Measurements from ENCODE around the gene NFASC.

The NFASC gene

DNA sequence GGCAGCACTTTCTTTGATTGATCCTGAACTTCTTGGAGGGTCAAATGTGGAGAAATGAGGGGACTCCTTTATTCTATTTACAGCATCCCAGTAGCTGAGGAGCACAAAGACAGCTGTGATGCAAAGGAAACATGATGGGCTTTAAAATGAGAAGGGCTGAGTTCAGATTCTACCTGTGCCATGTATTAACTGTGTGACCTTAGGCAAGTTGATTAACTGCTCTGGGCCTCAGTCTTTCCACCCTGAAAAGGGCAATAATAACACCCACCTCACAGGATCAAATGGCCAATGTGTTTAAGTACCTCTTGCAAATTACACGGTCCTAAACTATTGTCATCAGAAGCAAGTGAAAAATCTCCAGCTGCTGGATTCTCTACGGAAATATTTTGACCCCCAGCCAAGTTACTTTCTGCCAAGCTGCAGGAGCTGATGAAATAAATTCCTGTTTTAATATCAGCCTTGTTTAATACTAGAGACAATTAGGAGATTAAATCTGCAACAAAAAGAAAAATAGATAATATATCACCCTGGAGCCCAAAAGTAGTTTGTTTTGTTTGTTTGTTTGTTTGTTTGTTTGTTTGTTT lies 197.9 kb downstream of the NFASC start:
- no peak overlapping the region for H3K4me3 ChIP-seq (ENCODE audit: insufficient read depth, low read depth, low read length)
- WGBS, 2 experiments: 95 to 99% methylated on average over 2 of the region's 2 CpGs
- H3K9me3 ChIP-seq (ENCODE audit: control insufficient read depth, low read length): no peaks in the 10 kb centered on the region
- H3K4me1 ChIP-seq (ENCODE audit: control insufficient read depth, insufficient read depth, low read length): no peaks in the 10 kb centered on the region
- peaks cover 8% of the 10 kb centered on the region for H3K36me3 ChIP-seq (ENCODE audit: control insufficient read depth, insufficient read depth, low read length)
- H3K27me3 ChIP-seq (ENCODE audit: control insufficient read depth, insufficient read depth, low read length, poor library complexity, severe bottlenecking): no peaks in the 10 kb centered on the region
- no peak overlapping the region for H3K27ac ChIP-seq (ENCODE audit: insufficient read depth, low read depth, low read length, poor library complexity, severe bottlenecking)

DNA sequence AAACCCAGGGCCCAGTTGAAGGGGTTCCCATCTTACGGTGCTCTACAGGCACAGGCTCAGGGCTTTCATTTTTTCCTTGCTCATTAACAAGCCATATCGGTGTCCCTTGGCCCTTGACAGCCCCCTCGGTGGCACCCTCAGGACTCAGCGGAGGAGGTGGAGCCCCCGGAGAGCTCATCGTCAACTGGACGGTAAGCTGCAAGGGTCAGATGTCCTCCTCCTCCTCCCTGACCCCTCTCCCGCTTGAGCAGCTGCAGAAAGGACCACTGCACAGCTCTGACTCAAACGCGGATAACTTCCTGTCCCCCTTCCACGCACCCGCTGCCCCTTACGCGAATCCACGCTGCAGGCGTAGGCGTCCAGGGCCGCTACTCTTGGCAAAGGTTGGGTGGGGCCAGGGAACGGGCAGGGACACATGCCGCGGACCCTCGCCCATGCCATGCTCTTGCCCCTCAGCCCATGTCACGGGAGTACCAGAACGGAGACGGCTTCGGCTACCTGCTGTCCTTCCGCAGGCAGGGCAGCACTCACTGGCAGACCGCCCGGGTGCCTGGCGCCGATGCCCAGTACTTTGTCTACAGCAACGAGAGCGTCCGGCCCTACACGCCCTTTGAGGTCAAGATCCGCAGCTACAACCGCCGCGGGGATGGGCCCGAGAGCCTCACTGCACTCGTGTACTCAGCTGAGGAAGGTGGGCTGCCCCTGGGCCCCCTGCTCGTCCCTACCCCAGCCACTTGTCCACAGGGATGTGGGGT lies 198.9 kb downstream of the NFASC start:
- 94 to 95% methylated on average over 42 of the region's 42 CpGs for WGBS, 2 experiments
- Histone ChIP-seq H3K36me3 (ENCODE audit: control insufficient read depth, insufficient read depth, low read length) (peaks cover 7% of the 10 kb centered on the region), H3K4me1 (ENCODE audit: control insufficient read depth, insufficient read depth, low read length) (no peaks in the 10 kb centered on the region), H3K27me3 (ENCODE audit: control insufficient read depth, insufficient read depth, low read length, poor library complexity, severe bottlenecking) (no peaks in the 10 kb centered on the region), H3K4me3 (ENCODE audit: insufficient read depth, low read depth, low read length) (no peak overlapping the region), H3K9me3 (ENCODE audit: control insufficient read depth, low read length) (no peaks in the 10 kb centered on the region), H3K27ac (ENCODE audit: insufficient read depth, low read depth, low read length, poor library complexity, severe bottlenecking) (no peak overlapping the region)

DNA sequence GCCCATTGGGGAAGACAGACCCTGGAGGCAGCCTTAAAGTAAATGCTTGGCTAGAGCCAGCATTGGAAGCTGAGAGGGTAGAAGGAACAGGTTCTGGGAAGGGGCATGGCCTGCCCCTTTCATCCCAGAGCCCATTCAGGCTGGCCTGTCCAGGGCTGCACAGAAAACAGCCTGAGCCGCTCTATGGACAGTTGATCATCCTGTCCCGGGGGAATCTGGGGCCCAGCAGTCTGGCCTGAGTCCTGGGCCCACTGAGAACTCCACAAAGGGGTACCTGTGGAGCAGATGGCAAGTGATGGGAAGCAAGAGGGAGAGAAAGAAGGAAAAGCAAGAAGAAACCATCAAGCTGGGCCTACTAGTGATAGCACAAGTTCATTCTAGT lies 200.4 kb downstream of the NFASC start:
- no peaks in the 10 kb centered on the region for H3K4me1 ChIP-seq (ENCODE audit: control insufficient read depth, insufficient read depth, low read length)
- H3K36me3 ChIP-seq (ENCODE audit: control insufficient read depth, insufficient read depth, low read length): no peaks in the 10 kb centered on the region
- WGBS, 2 experiments: 92 to 97% methylated on average over 2 of the region's 2 CpGs
- H3K9me3 ChIP-seq (ENCODE audit: control insufficient read depth, low read length): no peaks in the 10 kb centered on the region
- no peak overlapping the region for H3K27ac ChIP-seq (ENCODE audit: insufficient read depth, low read depth, low read length, poor library complexity, severe bottlenecking)
- H3K4me3 ChIP-seq (ENCODE audit: insufficient read depth, low read depth, low read length): no peak overlapping the region
- no peaks in the 10 kb centered on the region for H3K27me3 ChIP-seq (ENCODE audit: control insufficient read depth, insufficient read depth, low read length, poor library complexity, severe bottlenecking)

DNA sequence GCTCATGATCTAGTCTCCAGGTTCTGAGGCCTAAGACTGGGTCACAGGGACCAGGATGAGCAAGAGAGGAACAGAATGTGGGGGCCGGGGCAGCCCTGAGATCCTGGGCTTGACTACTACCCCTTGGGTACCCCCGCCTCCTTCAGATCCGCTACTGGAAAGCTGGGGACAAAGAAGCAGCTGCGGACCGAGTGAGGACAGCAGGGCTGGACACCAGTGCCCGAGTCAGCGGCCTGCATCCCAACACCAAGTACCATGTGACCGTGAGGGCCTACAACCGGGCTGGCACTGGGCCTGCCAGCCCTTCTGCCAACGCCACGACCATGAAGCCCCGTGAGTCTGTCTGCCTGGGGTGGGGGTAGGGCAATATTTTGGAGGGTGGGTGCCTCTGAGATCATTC lies 201.1 kb downstream of the NFASC start:
- Histone ChIP-seq H3K36me3 (ENCODE audit: control insufficient read depth, insufficient read depth, low read length) (no peaks in the 10 kb centered on the region), H3K4me3 (ENCODE audit: insufficient read depth, low read depth, low read length) (no peak overlapping the region), H3K4me1 (ENCODE audit: control insufficient read depth, insufficient read depth, low read length) (no peaks in the 10 kb centered on the region), H3K27ac (ENCODE audit: insufficient read depth, low read depth, low read length, poor library complexity, severe bottlenecking) (no peak overlapping the region), H3K27me3 (ENCODE audit: control insufficient read depth, insufficient read depth, low read length, poor library complexity, severe bottlenecking) (no peaks in the 10 kb centered on the region), H3K9me3 (ENCODE audit: control insufficient read depth, low read length) (no peaks in the 10 kb centered on the region)
- 91 to 93% methylated on average over 12 of the region's 12 CpGs for WGBS, 2 experiments

DNA sequence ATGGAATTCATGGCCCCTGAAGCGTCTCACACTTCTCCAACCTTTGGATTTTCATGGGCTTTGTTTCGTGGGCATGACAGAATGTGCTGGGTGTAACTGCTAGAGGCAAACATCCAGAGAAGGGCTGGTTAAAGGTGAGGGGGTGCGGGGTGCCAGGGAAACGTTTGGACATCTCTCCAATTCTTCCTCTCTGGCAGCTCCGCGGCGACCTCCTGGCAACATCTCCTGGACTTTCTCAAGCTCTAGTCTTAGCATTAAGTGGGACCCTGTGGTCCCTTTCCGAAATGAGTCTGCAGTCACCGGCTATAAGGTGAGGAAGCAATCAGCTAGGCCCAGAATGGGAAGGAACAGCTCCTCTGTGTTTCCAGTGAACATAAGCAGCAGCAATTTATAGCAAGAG lies 201.6 kb downstream of the NFASC start:
- Histone ChIP-seq H3K4me3 (ENCODE audit: insufficient read depth, low read depth, low read length) (no peak overlapping the region), H3K27me3 (ENCODE audit: control insufficient read depth, insufficient read depth, low read length, poor library complexity, severe bottlenecking) (no peaks in the 10 kb centered on the region), H3K4me1 (ENCODE audit: control insufficient read depth, insufficient read depth, low read length) (no peaks in the 10 kb centered on the region), H3K27ac (ENCODE audit: insufficient read depth, low read depth, low read length, poor library complexity, severe bottlenecking) (no peak overlapping the region), H3K36me3 (ENCODE audit: control insufficient read depth, insufficient read depth, low read length) (no peaks in the 10 kb centered on the region), H3K9me3 (ENCODE audit: control insufficient read depth, low read length) (no peaks in the 10 kb centered on the region)
- 93 to 94% methylated on average over 9 of the region's 9 CpGs for WGBS, 2 experiments
